ENCODE results near the gene FAM24A. TPM values are rescaled to one million over a fixed set of nuclear protein-coding genes. Genes with fewer than 3 reads are reported as not detected.

FAM24A gene
- total RNA-seq, 1 experiment from 2014 or later: not detected

DNA sequence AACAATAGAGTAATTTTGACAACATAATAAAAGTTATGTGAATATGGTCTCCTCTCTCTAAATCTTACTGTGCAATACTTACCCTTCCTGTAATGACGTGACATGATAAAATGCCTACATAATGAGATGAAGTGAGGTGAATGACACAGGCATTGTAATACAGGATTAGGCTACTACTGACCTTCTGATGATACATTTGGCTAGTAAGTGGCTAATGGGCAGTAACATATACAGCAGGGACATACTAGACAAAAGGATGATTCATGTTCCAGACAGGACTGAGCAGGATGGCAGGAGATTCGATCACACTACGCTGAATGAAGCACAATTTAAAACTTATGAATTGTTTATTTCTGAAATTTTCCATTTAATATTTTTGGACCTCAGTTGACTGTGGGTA, 38.9 kb downstream of the FAM24A start:
- Histone ChIP-seq H3K4me3 (ENCODE audit: low read depth, low read length) (no peak overlapping the region), H3K4me1 (0 out of 2 replicates have a peak, but pooled peaks cover 5% of the 10 kb centered on the region), H3K36me3 (ENCODE audit: control insufficient read depth, insufficient read depth, low read length) (no peaks in the 10 kb centered on the region), H3K9me3 (no peaks in the 10 kb centered on the region), H3K27me3 (replicated peaks; ENCODE audit: control insufficient read depth, insufficient read depth, low read length) (no peaks in the 10 kb centered on the region)
- no peaks in the 10 kb centered on the region for H3K4me1 Mint-ChIP-seq (ENCODE audit: low read depth, unreplicated experiment)
- POLR2A ChIA-PET: no interaction called here
- no TSS peak for BruUV-seq (replicated peaks)
- H3K9me3 Mint-ChIP-seq (ENCODE audit: unreplicated experiment): no peaks in the 10 kb centered on the region
- no peak for DNase-seq
- intact Hi-C loops (cut with micrococcal nuclease; ENCODE audit: unreplicated experiment): no loop called here
- TF ChIP-seq, protein P1, sequence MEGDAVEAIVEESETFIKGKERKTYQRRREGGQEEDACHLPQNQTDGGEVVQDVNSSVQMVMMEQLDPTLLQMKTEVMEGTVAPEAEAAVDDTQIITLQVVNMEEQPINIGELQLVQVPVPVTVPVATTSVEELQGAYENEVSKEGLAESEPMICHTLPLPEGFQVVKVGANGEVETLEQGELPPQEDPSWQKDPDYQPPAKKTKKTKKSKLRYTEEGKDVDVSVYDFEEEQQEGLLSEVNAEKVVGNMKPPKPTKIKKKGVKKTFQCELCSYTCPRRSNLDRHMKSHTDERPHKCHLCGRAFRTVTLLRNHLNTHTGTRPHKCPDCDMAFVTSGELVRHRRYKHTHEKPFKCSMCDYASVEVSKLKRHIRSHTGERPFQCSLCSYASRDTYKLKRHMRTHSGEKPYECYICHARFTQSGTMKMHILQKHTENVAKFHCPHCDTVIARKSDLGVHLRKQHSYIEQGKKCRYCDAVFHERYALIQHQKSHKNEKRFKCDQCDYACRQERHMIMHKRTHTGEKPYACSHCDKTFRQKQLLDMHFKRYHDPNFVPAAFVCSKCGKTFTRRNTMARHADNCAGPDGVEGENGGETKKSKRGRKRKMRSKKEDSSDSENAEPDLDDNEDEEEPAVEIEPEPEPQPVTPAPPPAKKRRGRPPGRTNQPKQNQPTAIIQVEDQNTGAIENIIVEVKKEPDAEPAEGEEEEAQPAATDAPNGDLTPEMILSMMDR (IDR thresholded peaks at IDR 0.05; ENCODE audit: insufficient read depth in 1 of 2, low read depth in 1 of 2, low read length in 1 of 2, severe bottlenecking in 1 of 2, unreplicated experiment in 1 of 2): no peak
- H3K27me3 Mint-ChIP-seq (ENCODE audit: insufficient read depth, unreplicated experiment): no peaks in the 10 kb centered on the region
- no peak overlapping the region for H3K27ac Mint-ChIP-seq (ENCODE audit: unreplicated experiment)
- CTCF ChIA-PET: no interaction called here
- H3K4me3 Mint-ChIP-seq (ENCODE audit: unreplicated experiment): no peak overlapping the region
- H3K36me3 Mint-ChIP-seq (ENCODE audit: insufficient read depth, unreplicated experiment): peaks cover 24% of the 10 kb centered on the region

DNA sequence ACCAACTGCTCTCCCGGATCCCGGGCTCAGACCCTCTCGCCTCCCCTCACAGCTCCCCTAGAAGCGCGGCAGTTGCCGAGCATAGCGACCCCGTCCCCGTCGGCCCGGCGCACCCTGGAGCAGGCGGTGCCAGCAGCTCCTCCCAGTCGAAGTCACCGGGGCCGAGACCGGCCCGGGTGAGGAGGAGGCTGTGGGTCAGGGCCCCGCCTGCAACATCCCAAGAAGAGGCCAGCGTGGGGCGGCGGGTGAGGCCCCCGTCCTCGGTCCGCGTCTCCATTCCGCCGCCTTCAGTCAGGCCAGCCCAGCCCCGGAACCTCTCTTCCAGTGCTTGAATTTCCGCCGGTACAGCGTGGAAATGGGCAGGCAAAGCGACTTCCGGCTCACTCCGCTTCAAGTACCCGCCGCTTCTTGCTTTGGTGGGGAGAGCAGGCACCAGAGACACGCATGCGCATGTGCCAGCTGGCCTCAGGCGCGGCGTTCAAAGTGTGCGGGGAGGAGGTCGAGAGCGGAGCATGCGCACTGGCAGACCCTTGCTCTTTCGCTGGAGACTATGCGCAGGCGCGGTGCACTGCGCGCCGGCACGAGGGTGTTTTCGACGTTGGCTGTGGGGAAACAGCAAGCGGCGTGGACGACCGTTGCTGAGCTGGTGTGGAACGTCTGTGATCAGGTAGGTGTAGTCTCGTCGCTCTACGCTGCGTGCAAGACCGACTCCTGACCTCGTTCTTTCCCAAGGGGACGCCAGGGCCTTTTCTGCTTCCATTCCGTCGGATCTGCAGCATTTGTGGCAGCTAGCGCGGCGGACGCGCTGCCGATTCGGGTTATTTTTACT, 43.7 kb downstream of the FAM24A start, which contains the start of gene C10orf88:
Gene C10orf88, minus strand, starts transcription at position 326 of the 829 bp plus-strand sequence. Its CDS starts 49 bp downstream, at position 277.
- H3K36me3 ChIP-seq (ENCODE audit: control insufficient read depth, insufficient read depth, low read length): no peaks in the 10 kb centered on the region; the same call in 1 of the 2 replicates
- H3K36me3 Mint-ChIP-seq (ENCODE audit: insufficient read depth, unreplicated experiment): peaks cover 12% of the 10 kb centered on the region
- TF ChIP-seq, protein P1 (IDR thresholded peaks at IDR 0.05; ENCODE audit: insufficient read depth in 1 of 2, low read depth in 1 of 2, low read length in 1 of 2, severe bottlenecking in 1 of 2, unreplicated experiment in 1 of 2): no peak
- H3K4me3 Mint-ChIP-seq (ENCODE audit: unreplicated experiment): peak within 1 kb of the TSS; percentile 91
- H3K9me3 Mint-ChIP-seq (ENCODE audit: unreplicated experiment): no peaks in the 10 kb centered on the region
- intact Hi-C loops (cut with micrococcal nuclease; ENCODE audit: unreplicated experiment): loop anchor here (1.0 to 10.0 kb wide), 3 partner anchors 26 to 79 kb away; partner anchors contain the start of genes ACADSB, FAM24B, IKZF5 and PSTK
- peaks cover 20% of the 10 kb centered on the region for H3K4me1 Mint-ChIP-seq (ENCODE audit: low read depth, unreplicated experiment)
- H3K9me3 ChIP-seq: no peaks in the 10 kb centered on the region
- H3K27ac Mint-ChIP-seq (ENCODE audit: unreplicated experiment): peak within 1 kb of the TSS; percentile 79
- BruUV-seq (replicated peaks): no TSS peak
- H3K4me1 ChIP-seq: peaks cover 26% of the 10 kb centered on the region
- no peaks in the 10 kb centered on the region for H3K27me3 ChIP-seq (replicated peaks; ENCODE audit: control insufficient read depth, insufficient read depth, low read length)
- peak; percentile 97 to 99 for DNase-seq
- ChIA-PET CTCF (interaction anchor here (1.0 kb wide), 1 partner anchor 26 kb away, joined by 4 read pairs; the partner anchor contains the start of gene PSTK), POLR2A (interaction anchor here (0.6 to 2.0 kb wide), 4 partner anchors 26 to 1082 kb away, joined by 3 to 16 read pairs (median 4); partner anchors contain the start of genes FAM24B and PSTK)
- H3K27me3 Mint-ChIP-seq (ENCODE audit: insufficient read depth, unreplicated experiment): no peaks in the 10 kb centered on the region
- H3K4me3 ChIP-seq (ENCODE audit: low read depth, low read length): peak within 1 kb of the TSS; percentile 68

DNA sequence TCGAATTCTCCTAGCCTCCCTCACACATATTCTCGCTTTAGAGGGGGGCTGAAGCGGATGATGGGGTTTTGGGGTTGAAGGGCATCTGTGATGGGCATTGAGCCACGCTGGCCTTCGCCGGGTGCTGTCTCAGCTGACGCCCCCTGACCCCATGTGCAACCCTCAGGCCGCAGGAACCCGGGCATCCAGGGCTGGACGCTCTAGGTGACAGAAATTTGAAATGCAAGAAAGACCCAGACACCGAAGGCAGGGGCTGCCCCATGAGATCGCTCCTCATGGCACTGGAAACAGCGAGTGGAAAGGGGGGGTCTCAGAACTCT, 44.3 kb downstream of the FAM24A start:
- H3K27ac Mint-ChIP-seq (ENCODE audit: unreplicated experiment): peak overlapping the region; percentile 79
- TF ChIP-seq, protein P1 (IDR thresholded peaks at IDR 0.05; ENCODE audit: insufficient read depth in 1 of 2, low read depth in 1 of 2, low read length in 1 of 2, severe bottlenecking in 1 of 2, unreplicated experiment in 1 of 2): no peak
- Histone ChIP-seq H3K4me1 (peaks cover 26% of the 10 kb centered on the region), H3K4me3 (ENCODE audit: low read depth, low read length) (peak overlapping the region; percentile 68), H3K36me3 (ENCODE audit: control insufficient read depth, insufficient read depth, low read length) (no peaks in the 10 kb centered on the region; the same call in 1 of the 2 replicates), H3K27me3 (replicated peaks; ENCODE audit: control insufficient read depth, insufficient read depth, low read length) (no peaks in the 10 kb centered on the region), H3K9me3 (no peaks in the 10 kb centered on the region)
- peaks cover 20% of the 10 kb centered on the region for H3K4me1 Mint-ChIP-seq (ENCODE audit: low read depth, unreplicated experiment)
- no peaks in the 10 kb centered on the region for H3K27me3 Mint-ChIP-seq (ENCODE audit: insufficient read depth, unreplicated experiment)
- intact Hi-C loops (cut with micrococcal nuclease; ENCODE audit: unreplicated experiment): loop anchor here (1.0 to 10.0 kb wide), 3 partner anchors 26 to 80 kb away; partner anchors contain the start of genes ACADSB, FAM24B, IKZF5 and PSTK
- BruUV-seq (replicated peaks): TSS peak; percentile 54
- POLR2A ChIA-PET: interaction anchor here (0.6 to 2.0 kb wide), 3 partner anchors 26 to 1081 kb away, joined by 3 to 16 read pairs (median 5); partner anchors contain the start of genes FAM24B and PSTK
- H3K4me3 Mint-ChIP-seq (ENCODE audit: unreplicated experiment): peak overlapping the region; percentile 91
- peaks cover 12% of the 10 kb centered on the region for H3K36me3 Mint-ChIP-seq (ENCODE audit: insufficient read depth, unreplicated experiment)
- CTCF ChIA-PET: interaction anchor here (1.0 kb wide), 1 partner anchor 26 kb away, joined by 4 read pairs; the partner anchor contains the start of gene PSTK
- H3K9me3 Mint-ChIP-seq (ENCODE audit: unreplicated experiment): no peaks in the 10 kb centered on the region
- peak in 1 of 2 experiments; percentile 14 for DNase-seq
